GM18508 (cell line): ENCODE data around the gene TNFAIP3.
"Not testable (repeated sequence)": the region's sequence is repeated elsewhere in the genome, so short reads cannot be mapped to it uniquely, and the experiment has no call there.

Experiments used
- ATAC-seq: cut with Tn5 transposase; IDR thresholded peaks from one replicate; pipeline ENCODE4 v1.9.1; 2021; ENCODE audit warnings: moderate number of reproducible peaks; ENCODE audit not compliant: insufficient read depth, unreplicated experiment

The TNFAIP3 gene

GRCh38 chr6:137844327-137844726 lies 22.7 kb upstream of the TNFAIP3 start:
- ATAC-seq, result not testable (repeated sequence)

GRCh38 chr6:137844773-137845172 lies 22.3 kb upstream of the TNFAIP3 start:
- not testable (repeated sequence) for ATAC-seq

GRCh38 chr6:137845460-137845859 lies 21.6 kb upstream of the TNFAIP3 start:
- no peak for ATAC-seq

- ATAC-seq, result no peak
These were observed 20.8 kb upstream of the TNFAIP3 start for GRCh38 chr6:137846274-137846673.

GRCh38 chr6:137846772-137847313 lies 20.2 kb upstream of the TNFAIP3 start:
- ATAC-seq, result peak; percentile 39

GRCh38 chr6:137847748-137848147 lies 19.3 kb upstream of the TNFAIP3 start:
- ATAC-seq, result no peak

GRCh38 chr6:137848672-137849071 lies 18.4 kb upstream of the TNFAIP3 start:
- ATAC-seq, result no peak

- no peak for ATAC-seq
These were observed 17.7 kb upstream of the TNFAIP3 start for GRCh38 chr6:137849181-137849980.

GRCh38 chr6:137849981-137850714 lies 16.9 kb upstream of the TNFAIP3 start:
- no peak for ATAC-seq

- ATAC-seq, result no peak
These were observed 16.1 kb upstream of the TNFAIP3 start for GRCh38 chr6:137850816-137851602.

- ATAC-seq, result no peak
These were observed 15.4 kb upstream of the TNFAIP3 start for GRCh38 chr6:137851669-137852068.

- ATAC-seq, result no peak
These were observed 14.7 kb upstream of the TNFAIP3 start for GRCh38 chr6:137852346-137852745.

- ATAC-seq, result no peak
These were observed 14.2 kb upstream of the TNFAIP3 start for GRCh38 chr6:137852811-137853210.

GRCh38 chr6:137853569-137854213 lies 13.4 kb upstream of the TNFAIP3 start:
- no peak for ATAC-seq

- no peak for ATAC-seq
These were observed 10.7 kb upstream of the TNFAIP3 start for GRCh38 chr6:137856138-137856898.

GRCh38 chr6:137859025-137859424 lies 8.0 kb upstream of the TNFAIP3 start:
- ATAC-seq, result no peak

GRCh38 chr6:137860394-137861005 lies 6.6 kb upstream of the TNFAIP3 start:
- ATAC-seq, result no peak

- no peak for ATAC-seq
These were observed 5.3 kb upstream of the TNFAIP3 start for GRCh38 chr6:137861550-137862337.
